Measurements from ENCODE around the gene CNOT6L. TPM values are rescaled to one million over a fixed set of nuclear protein-coding genes. Genes with fewer than 3 reads are reported as not detected.

CNOT6L gene
- total RNA-seq, 4 donors from 2014 or later, result 22.5 to 44.2 (median 35.5) TPM

GRCh38 chr4:77797239-77797638 is 21.9 kb downstream of the CNOT6L start:
- H3K4me1 ChIP-seq, result peaks cover 8 to 20% of the 10 kb centered on the region in 2 donors
- no peak overlapping the region for H3K4me3 ChIP-seq (replicated peaks in 1 of 3)
- no peak for TF ChIP-seq CTCF (IDR thresholded peaks at IDR 0.05)
- no peak for TF ChIP-seq POLR2A (IDR thresholded peaks at IDR 0.05)
- H3K27ac ChIP-seq, result no peak overlapping the region
- H3K9me3 ChIP-seq, result no peaks in the 10 kb centered on the region
- intact Hi-C loops (cut with DNase I), result no loop called here
- DNase-seq, result no peak
- no peaks in the 10 kb centered on the region for H3K36me3 ChIP-seq
- no peaks in the 10 kb centered on the region for H3K27me3 ChIP-seq

GRCh38 chr4:77795326-77795725 is 23.8 kb downstream of the CNOT6L start:
- intact Hi-C loops (cut with DNase I), result no loop called here
- no peak for TF ChIP-seq POLR2A (IDR thresholded peaks at IDR 0.05)
- TF ChIP-seq CTCF (IDR thresholded peaks at IDR 0.05), result no peak
- Histone ChIP-seq H3K27me3 (no peaks in the 10 kb centered on the region), H3K27ac (no peak overlapping the region), H3K36me3 (no peaks in the 10 kb centered on the region), H3K4me3 (replicated peaks in 1 of 3) (no peak overlapping the region), H3K4me1 (peaks cover 0 to 2% of the 10 kb centered on the region in 2 donors), H3K9me3 (no peaks in the 10 kb centered on the region)
- no peak for DNase-seq
- 88 to 94% methylated on average over 1 of the region's 1 CpG for WGBS, 2 donors

- H3K4me3 ChIP-seq (replicated peaks in 1 of 3), result no peak overlapping the region
- H3K4me1 ChIP-seq, result peaks cover 0 to 4% of the 10 kb centered on the region in 2 donors
- 85 to 93% methylated on average over 1 of the region's 1 CpG for WGBS, 2 donors
- intact Hi-C loops (cut with DNase I), result no loop called here
- no peak for DNase-seq
- no peaks in the 10 kb centered on the region for H3K36me3 ChIP-seq
- H3K27me3 ChIP-seq, result no peaks in the 10 kb centered on the region
- H3K9me3 ChIP-seq, result no peaks in the 10 kb centered on the region
- H3K27ac ChIP-seq, result no peak overlapping the region
- no peak for TF ChIP-seq CTCF (IDR thresholded peaks at IDR 0.05)
- TF ChIP-seq POLR2A (IDR thresholded peaks at IDR 0.05), result no peak
Measured at GRCh38 chr4:77790146-77790545, 29.0 kb downstream of the CNOT6L start.

DNA sequence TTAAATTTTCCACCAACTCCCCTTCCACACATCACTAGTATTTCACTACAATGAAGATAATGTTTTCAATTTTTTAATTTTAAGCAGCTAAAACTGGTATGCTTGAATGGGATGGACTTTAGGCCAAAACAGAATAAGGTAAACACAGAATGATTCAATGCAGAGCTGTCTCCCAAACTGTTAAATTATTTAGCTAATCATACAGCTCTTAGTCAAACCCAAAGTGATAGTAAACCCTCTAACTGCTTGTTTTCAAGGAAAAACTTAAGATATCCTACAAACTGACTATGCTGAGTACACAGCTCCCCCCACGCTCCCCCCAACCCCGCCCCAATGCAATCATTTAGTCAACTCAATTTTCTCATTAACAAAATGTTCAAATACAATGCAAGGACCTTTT is 30.2 kb downstream of the CNOT6L start:
- no peaks in the 10 kb centered on the region for H3K9me3 ChIP-seq
- no peak overlapping the region for H3K27ac ChIP-seq
- no peak for DNase-seq
- H3K4me1 ChIP-seq, result peaks cover 0 to 4% of the 10 kb centered on the region in 2 donors
- intact Hi-C loops (cut with DNase I), result no loop called here
- H3K36me3 ChIP-seq, result no peaks in the 10 kb centered on the region
- no peak for TF ChIP-seq POLR2A (IDR thresholded peaks at IDR 0.05)
- no peak for TF ChIP-seq CTCF (IDR thresholded peaks at IDR 0.05)
- 92 to 95% methylated on average over 2 of the region's 2 CpGs for WGBS, 2 donors
- H3K27me3 ChIP-seq, result no peaks in the 10 kb centered on the region
- no peak overlapping the region for H3K4me3 ChIP-seq (replicated peaks in 1 of 3)

DNA sequence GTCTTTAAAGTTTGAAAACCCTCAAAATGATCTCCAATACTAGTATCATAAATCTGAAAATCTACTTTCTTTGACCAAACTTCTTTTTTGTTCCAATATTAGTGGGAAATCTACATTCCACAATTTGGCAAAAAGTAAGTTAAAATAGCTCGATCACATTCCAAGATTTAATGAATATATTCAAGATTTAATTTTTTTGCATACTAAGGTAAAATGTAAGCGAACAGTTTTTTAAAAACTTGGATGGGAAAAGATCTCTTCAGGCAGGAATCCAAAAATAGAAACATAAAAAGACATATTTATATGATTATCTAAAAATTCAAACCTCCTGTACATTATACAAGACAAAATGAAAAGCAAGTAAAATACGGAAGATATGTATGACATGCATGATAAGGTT is 31.2 kb downstream of the CNOT6L start:
- H3K27ac ChIP-seq, result no peak overlapping the region
- no peaks in the 10 kb centered on the region for H3K27me3 ChIP-seq
- H3K9me3 ChIP-seq, result no peaks in the 10 kb centered on the region
- no peaks in the 10 kb centered on the region for H3K36me3 ChIP-seq
- intact Hi-C loops (cut with DNase I), result no loop called here
- no peak overlapping the region for H3K4me3 ChIP-seq (replicated peaks in 1 of 3)
- H3K4me1 ChIP-seq, result peaks cover 0 to 4% of the 10 kb centered on the region in 2 donors
- no peak for DNase-seq
- WGBS, 2 donors, result 80 to 85% methylated on average over 3 of the region's 3 CpGs
- no peak for TF ChIP-seq CTCF (IDR thresholded peaks at IDR 0.05)
- no peak for TF ChIP-seq POLR2A (IDR thresholded peaks at IDR 0.05)
